GM18907 (cell line): ENCODE data around the gene APOBEC3H.

Source experiments
- ATAC-seq: cut with Tn5 transposase; IDR thresholded peaks from one replicate; pipeline ENCODE4 v1.9.1; 2021; ENCODE audit warnings: mild to moderate bottlenecking, moderate library complexity; ENCODE audit not compliant: unreplicated experiment

Gene APOBEC3H

DNA sequence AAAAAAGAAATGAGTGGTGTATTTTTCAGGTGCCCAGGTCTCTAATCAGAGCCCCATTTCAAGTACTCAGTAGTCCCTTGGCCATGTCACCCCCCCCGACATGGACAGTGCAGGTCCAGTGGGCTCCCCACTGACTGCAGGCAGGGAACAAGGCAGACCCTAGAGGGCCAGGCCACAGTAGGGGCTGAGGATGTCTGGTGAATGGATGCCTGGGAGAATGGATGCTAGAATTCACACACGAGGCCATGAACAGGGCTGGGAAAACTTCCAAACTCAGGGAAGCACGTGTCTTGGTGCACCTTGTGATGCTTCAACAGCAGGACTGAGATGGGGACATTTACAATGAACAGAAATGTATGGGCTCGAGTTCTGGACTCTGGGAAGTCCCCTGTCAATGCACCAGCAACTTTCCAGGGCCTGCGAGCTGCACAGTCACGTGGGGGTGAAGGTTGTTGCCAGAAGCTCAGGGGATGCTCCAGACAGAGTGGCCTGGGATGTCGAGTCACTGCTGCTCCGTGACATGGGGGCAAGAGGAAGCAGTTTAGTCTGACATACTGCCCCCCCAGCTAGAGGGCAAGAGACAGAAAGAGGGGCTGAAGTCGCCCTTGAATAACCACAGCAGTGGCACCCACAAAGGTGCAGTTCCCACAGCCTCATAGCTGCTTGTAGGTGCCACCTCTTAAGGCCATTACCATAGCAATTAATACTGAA lies 16.8 kb upstream of the APOBEC3H start:
- ATAC-seq: no peak

- no peak for ATAC-seq
Observed at GRCh38 chr22:39081016-39081415, 16.0 kb upstream of the APOBEC3H start.

DNA sequence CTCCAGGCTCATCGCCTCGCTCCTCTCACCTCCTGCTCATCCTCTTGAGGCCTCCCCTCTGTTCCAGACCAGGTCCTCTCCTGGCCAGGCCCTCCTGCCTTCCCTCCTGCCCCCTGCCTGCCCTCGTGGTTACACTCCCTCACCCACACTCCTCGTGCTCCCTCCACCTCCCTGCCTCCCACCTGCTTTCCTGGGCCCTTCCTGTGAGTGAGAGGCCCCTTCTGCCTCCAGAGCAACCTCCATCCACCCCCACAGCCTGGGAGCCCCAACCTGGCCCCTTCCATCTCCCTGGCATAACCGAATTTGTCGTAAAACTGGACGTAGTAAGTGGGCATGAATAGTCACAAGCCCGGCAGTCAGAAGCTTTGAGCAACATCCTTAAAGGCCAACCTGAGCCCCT lies 15.4 kb upstream of the APOBEC3H start:
- ATAC-seq: no peak

GRCh38 chr22:39083212-39084165 lies 13.6 kb upstream of the APOBEC3H start:
- ATAC-seq: no peak

GRCh38 chr22:39084666-39085065 lies 12.4 kb upstream of the APOBEC3H start:
- ATAC-seq: no peak

DNA sequence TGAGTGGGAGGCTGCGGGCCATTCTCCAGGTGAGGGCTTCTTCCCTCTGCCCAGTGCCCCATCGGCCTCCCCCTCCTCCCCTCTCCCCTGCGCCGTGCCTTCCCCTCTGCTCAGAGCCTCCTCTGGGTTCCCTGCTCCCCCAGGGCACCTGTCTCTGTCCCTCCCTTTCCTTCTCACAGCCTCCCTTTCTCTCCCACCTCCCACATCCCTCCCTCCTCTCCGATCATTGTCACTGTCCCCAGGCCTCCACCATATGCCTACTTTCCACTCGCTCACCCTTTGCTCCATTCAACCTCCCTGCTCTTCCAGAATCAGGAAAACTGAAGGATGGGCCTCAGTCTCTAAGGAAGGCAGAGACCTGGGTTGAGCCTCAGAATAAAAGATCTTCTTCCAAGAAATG lies 9.9 kb upstream of the APOBEC3H start:
- ATAC-seq: no peak

DNA sequence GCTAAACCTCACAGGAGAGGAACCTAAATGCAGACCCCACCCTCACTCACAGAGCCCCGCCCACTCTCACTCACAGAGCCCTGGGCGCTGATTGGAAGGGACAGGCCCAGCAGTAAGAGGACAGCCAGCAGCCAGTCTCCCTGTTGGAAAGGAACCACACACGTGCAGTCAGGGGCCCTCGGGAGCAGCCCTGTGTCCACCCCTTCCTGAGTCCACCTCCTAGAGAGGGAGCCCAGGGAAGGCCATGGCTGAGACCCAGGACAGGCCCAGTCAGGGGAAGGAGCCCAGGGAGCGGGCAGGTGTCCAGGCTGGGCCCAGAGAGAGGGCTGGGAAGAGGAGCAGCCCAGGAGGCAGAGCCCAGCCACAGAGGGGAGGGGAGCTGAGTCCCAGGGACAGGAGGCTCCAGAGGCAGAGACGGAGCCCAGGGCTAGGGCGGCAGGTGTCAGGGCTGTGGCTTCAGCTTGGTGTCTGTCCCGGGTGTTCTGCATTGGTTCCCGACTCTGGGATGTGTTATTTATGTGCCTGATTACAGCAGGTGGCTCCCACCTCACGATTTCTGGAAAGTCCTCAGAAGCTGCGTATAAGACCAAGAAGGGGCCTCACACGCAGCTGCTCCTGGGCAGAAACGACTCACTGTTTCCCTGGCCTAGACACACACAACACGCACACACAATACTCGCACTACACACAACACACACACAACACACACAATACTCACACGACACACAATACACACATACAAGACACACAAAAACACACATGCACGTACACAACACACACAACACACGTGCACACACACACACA lies 9.0 kb upstream of the APOBEC3H start:
- ATAC-seq: no peak

GRCh38 chr22:39088685-39089032 lies 8.4 kb upstream of the APOBEC3H start:
- ATAC-seq: no peak

DNA sequence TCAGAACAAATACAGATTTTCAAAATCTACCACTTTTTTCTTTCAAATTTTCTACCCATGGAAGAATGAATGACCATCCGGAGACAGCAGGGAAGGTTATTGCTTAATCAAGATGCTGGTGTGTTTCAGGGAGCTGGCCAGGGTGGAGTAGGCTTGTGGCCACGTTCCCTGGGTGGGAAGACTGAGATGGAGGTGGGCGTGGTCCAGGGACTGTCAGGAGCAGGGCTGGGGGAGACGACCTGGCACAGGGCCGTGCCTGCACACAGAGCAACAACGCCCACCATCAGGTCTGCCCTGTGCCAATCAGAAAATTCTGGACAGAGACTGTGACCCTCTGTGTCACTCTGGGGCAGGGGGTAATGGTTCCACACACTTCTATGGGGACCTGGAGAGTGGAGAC lies 7.1 kb upstream of the APOBEC3H start:
- ATAC-seq: no peak

DNA sequence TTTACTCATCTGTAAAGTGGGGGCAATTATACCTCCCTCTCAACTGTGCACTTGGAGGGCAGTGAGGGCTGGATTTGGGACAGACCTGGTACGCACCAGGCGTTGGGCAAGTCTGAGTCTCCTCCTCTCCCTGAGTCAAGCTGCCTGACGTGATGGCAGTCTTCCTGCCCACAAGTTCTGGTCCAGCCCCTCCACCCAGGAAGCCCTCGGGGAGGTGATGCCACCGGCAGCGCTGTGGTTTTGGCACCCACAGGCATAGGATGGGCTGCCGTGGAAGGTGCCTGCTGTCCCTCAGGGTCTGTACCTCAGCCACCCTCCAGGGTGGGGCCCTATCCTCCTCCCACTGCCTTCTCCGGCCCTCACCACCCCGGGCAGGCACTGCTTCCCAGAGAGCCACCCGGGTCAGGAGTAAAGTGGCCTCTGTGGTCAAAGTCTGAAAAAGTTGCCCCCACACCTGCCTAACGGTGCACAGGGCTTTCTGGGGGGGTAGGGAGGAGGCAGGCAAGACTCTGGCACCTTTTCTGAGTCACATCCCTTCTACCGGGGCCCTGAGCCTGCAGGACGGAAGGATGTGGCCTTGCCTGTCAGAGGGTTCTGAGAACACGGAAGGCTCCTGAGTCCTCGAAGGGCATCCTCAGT lies 6.5 kb upstream of the APOBEC3H start:
- ATAC-seq: no peak

- no peak for ATAC-seq
Observed at GRCh38 chr22:39091126-39092081, 5.6 kb upstream of the APOBEC3H start.

- ATAC-seq: no peak
Observed at GRCh38 chr22:39092111-39092862, 4.8 kb upstream of the APOBEC3H start.

GRCh38 chr22:39094717-39095389 lies 2.2 kb upstream of the APOBEC3H start:
- no peak for ATAC-seq

DNA sequence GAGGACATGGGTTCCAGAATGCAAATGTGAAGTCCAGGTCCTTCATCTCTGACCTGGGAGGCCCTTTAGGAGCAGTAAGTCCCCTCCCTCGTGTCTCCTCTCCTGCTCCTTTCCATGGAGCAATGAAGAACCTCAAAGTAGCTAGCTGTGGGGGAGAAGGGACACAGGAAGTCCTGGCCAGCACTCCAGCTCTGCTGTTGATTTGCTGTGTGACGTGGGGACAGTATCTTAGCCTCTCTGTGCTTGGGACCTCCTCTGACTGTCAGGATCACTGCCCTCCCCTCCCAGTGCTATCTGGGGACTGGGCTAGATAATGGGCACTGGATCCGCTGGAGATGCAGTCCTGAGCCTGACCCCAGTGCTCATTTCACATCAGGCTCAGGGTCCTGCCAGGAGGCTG lies 1.1 kb upstream of the APOBEC3H start:
- ATAC-seq: no peak

- peak; percentile 36 for ATAC-seq
Observed at GRCh38 chr22:39098026-39098425, 982 bp downstream of the APOBEC3H start.

- ATAC-seq: no peak
Observed at GRCh38 chr22:39098576-39098975, 1.5 kb downstream of the APOBEC3H start.

- no peak for ATAC-seq
Observed at GRCh38 chr22:39101226-39101625, 4.2 kb downstream of the APOBEC3H start.

DNA sequence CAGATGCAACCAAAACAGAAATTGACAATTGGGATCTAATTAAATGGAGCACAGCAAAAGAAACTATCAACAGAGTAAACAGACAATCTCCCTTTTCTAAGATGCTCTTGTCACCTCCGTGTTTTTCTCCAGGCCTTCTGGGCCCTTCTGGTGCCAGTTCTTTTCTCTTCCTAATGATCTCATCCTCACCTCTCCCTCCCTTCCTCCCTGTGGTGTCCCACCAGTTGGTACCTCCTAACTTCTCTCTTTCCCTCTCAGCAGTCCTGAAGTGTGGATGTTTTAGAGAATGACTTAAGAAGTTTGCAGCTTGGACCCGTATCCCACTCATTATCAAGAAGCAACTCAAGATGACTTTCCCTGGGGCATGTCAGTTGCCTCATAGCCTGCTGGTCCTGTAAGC lies 6.4 kb downstream of the APOBEC3H start:
- no peak for ATAC-seq

GRCh38 chr22:39106326-39106725 lies 9.3 kb downstream of the APOBEC3H start:
- no peak for ATAC-seq
